NCI-H2029 treated with DMSO at 0.1 percent for 48 hours (cell line): ENCODE data around the gene GSTM3.

ENCODE experiments used
- DNase-seq: peaks from one replicate; lab custom pipeline; 2025; lab: John Stamatoyannopoulos, UW

The GSTM3 gene

GRCh38 chr1:109740615-109741373 lies at the start of gene GSTM3:
Gene GSTM3 (minus strand): TSS chr1:109741038. CDS start chr1:109740287, 751 bp downstream.
- DNase-seq, result no peak

GRCh38 chr1:109790329-109790728 lies 49.5 kb upstream of the GSTM3 start:
- no peak for DNase-seq

GRCh38 chr1:109789551-109790180 lies 48.8 kb upstream of the GSTM3 start:
- DNase-seq, result no peak

- DNase-seq, result no peak
Observed at GRCh38 chr1:109788695-109789521, 48.1 kb upstream of the GSTM3 start.

- no peak for DNase-seq
Observed at GRCh38 chr1:109787845-109788601, 47.2 kb upstream of the GSTM3 start.

GRCh38 chr1:109787211-109787844 lies 46.5 kb upstream of the GSTM3 start:
- no peak for DNase-seq

- peak; percentile 19 for DNase-seq
Observed at GRCh38 chr1:109786531-109787021, 45.7 kb upstream of the GSTM3 start.

- DNase-seq, result no peak
Observed at GRCh38 chr1:109786112-109786480, 45.3 kb upstream of the GSTM3 start.

- no peak for DNase-seq
Observed at GRCh38 chr1:109785446-109786111, 44.7 kb upstream of the GSTM3 start.

- DNase-seq, result no peak
Observed at GRCh38 chr1:109784551-109785252, 43.9 kb upstream of the GSTM3 start.

GRCh38 chr1:109783436-109783835 lies 42.6 kb upstream of the GSTM3 start:
- DNase-seq, result no peak

- no peak for DNase-seq
Observed at GRCh38 chr1:109782927-109783326, 42.1 kb upstream of the GSTM3 start.

- no peak for DNase-seq
Observed at GRCh38 chr1:109782514-109782913, 41.7 kb upstream of the GSTM3 start.

GRCh38 chr1:109781806-109782205 lies 41.0 kb upstream of the GSTM3 start:
- no peak for DNase-seq

- no peak for DNase-seq
Observed at GRCh38 chr1:109780982-109781381, 40.1 kb upstream of the GSTM3 start.

- DNase-seq, result no peak
Observed at GRCh38 chr1:109777980-109778625, 37.3 kb upstream of the GSTM3 start.

GRCh38 chr1:109777436-109777835 lies 36.6 kb upstream of the GSTM3 start:
- no peak for DNase-seq

GRCh38 chr1:109776911-109777310 lies 36.1 kb upstream of the GSTM3 start:
- DNase-seq, result peak; percentile 7

- DNase-seq, result no peak
Observed at GRCh38 chr1:109776206-109776835, 35.5 kb upstream of the GSTM3 start.
